HG03558 (cell line): ENCODE data around the gene ZMIZ1.

Experiments
- ATAC-seq: cut with Tn5 transposase; IDR thresholded peaks from one replicate; pipeline ENCODE4 v1.9.1; 2021; ENCODE audit warnings: moderate number of reproducible peaks; ENCODE audit not compliant: unreplicated experiment; ENCODE audit errors: extremely low read depth

Gene ZMIZ1

GRCh38 chr10:79049931-79050895 is 18.6 kb upstream of the ZMIZ1 start:
- ATAC-seq = no peak

- ATAC-seq = no peak
Measured at GRCh38 chr10:79050896-79051555, 17.7 kb upstream of the ZMIZ1 start.

DNA sequence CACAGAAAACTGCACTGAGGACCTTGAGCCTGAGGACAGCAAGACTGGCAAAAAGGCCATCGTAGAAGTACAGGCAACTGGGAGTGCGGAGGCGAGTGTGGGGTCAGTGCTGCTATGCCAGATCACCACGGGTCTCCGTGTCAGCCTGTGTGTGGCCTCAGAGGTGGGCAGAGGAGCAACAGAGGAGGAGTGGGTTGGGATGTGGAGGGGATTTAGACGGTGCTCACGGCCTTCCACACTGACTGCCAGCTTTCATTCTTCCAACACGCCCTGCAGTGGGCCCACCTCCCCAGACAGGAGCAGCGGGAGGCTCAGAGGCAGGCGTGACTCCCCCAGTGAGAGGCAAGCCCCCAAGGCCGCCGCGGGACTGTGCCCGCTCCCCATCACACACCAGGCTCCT is 17.0 kb upstream of the ZMIZ1 start:
- no peak for ATAC-seq

- no peak for ATAC-seq
Measured at GRCh38 chr10:79052291-79053080, 16.3 kb upstream of the ZMIZ1 start.

DNA sequence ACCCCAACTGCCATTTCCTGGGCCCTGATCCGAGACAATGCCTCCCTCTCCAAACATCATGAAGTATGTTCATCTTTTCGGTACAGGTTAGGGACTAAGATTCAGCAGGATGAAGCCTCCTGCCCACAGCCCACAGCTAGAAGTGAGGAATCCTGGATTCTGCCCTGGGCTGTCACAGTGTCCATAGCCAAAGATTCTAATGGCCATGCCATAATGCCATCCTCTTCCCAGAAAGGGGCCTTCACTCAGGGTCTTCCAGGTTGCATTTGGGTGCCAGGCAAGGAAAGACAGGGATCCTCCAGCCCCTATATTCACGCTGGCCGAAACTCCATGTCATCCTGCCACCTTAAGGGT is 15.7 kb upstream of the ZMIZ1 start:
- no peak for ATAC-seq

GRCh38 chr10:79053481-79054202 is 15.1 kb upstream of the ZMIZ1 start:
- no peak for ATAC-seq

DNA sequence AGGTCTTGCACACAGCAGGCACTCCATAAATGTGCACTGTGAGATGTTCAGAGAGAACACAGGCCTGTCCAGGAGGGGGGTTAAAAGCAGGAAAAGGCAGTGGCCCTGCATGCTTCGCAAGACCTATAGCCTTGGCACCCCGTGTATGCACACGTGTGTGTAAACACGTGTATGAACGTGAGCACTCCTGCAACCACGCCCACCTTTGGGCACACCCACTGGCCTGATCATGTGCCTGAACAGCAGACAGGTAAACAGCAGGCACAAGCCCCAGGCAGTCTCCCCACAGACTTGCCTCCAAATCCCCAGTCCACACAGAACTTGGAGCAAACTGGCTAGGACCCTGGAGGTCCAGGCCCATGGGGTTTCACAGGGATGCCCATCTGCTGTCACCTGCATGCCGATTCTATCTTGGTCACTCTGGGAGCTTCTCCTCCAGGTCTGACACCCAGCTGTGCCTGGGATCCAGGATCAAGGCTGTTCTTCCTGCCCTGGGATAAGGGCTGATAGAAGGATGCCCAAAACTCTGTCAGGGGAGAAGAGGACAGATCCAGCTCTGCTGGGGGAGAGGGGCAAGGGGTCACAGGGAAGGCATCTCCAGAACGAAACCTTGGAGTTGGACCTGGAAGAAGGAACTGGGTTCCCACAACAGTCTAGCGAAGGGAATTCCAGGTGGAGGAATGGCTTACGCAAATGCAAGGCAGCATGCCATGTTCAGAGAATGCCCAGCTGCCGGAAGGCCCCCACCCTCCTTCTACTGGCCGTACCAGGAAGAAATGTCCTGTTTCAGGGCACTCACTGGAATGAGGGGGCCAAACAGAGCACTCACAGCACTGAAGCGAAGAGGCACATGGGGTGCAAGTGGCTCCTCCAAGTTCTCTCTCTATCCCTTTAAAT is 14.3 kb upstream of the ZMIZ1 start:
- ATAC-seq = no peak

- no peak for ATAC-seq
Measured at GRCh38 chr10:79055100-79055782, 13.5 kb upstream of the ZMIZ1 start.

GRCh38 chr10:79055892-79056291 is 12.9 kb upstream of the ZMIZ1 start:
- no peak for ATAC-seq

DNA sequence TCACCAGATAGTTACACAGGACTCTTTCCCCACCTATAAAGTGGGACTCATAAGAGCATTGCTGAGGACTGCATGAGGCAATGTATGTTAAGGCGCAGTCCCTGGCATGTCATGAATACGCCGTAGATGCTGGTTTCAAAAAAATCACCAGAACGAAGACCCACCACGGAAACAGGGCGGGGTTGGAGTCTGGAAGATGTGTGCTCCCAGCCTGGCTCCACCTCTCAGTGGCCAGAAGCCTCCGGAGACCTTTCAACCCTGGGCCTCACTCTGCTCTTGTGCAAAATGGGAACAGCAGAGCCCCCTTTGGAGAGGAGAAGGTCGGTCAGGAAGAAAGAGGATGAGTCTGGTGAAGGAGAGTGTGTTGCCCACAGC is 12.4 kb upstream of the ZMIZ1 start:
- no peak for ATAC-seq

DNA sequence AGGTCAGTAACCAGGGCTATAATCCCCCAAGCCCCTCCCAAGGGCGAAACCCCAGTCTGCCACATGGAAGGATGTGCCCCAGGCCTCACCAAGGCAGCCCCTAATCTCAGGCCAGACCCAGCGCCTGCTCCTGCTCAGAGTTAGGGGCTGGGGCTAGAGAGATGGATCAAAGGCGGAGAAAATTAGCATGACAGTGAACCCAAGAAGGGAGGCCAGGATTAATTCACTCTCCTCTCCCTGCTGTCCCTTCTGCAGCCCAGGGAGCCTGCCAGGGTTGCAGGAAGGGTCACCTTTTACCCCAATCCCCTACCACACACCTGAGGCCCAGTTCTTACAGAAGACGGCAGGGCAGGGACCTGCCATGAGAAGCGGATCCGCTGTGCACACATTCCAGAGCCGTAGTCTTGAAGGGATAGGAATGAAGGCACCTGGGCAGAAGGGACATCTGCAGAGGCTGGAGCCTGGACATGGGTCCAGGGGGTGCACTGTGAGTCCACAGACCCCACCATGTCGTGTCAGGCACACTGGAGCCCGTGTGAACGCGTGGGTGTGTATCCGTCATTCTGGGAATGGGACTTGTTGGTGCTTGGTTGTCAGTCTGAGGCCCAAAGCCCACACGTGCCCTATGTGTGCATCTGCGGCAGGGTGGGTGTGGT is 11.9 kb upstream of the ZMIZ1 start:
- ATAC-seq = no peak

- no peak for ATAC-seq
Measured at GRCh38 chr10:79057481-79058275, 11.1 kb upstream of the ZMIZ1 start.

DNA sequence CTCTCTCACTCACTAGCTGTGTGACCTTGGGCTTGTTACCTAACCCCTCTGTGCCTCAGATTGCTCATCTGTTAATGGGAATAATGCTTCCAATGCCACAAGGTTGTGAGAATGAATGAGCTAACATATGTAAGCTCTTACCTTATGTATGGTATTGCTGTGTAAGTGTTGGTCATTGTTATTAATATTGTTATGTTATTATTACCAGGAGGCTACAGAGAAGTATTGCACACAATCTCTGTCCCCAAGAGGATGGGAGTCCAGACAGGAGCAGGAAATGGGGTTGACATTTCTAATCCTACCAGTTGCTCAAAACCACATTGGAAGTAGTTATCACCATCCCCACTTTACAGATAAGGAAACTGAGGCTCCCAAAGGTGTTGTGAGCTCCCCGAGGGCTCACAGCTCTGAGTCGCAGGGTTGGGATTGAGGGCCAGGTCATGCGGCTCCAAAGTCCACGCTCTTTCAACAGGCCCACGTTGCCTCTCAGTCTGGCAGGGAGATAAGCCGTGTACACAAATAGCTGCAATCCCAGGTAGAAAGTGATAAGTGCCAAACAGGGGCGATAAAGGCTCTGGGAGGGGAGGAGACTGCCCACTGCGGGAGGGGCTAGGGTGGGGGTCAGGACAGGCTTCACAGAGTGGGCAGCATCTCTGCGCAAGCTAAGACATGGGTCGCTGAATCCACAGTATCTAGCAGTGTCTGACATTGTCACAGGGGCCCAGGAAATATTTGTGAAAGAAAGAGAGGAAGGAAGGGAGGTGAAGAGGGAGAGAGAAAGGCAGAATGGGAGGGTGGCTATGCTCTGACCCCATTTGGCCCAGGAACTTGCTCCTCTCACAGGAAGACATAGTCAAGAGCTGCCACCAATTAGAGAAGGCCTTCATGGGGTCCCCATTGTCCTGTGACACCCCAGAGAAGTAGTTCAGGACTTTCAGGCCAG is 9.6 kb upstream of the ZMIZ1 start:
- ATAC-seq = no peak

DNA sequence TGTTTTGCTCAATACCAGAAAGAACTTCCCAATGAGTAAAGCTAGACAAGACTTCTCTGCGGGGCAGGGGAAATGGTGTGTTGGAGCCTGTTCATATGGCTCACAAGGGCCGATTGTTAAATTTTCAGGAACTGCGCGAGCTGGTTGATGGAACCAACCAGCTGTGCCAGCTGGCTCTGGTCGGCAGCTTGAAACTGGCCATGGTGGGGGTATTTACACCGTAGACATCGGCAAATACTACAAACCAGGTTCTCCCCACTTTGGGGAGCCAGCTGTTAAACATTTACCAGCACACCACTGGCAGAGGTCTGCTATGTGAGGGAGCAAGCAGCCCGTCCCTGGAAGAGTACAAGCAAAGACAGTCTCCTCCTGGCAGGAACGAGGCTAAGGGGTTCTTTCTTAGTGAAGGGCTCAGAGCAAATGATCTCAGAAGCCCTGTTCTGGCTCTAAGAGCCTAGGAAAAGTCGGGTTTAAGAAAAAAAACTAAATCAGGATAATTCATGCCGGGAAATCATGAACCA is 8.8 kb upstream of the ZMIZ1 start:
- no peak for ATAC-seq

GRCh38 chr10:79060641-79061255 is 8.0 kb upstream of the ZMIZ1 start:
- ATAC-seq = no peak
